ENCODE measurements around the gene ENPP5. TPM values are rescaled to one million over a fixed set of nuclear protein-coding genes. Genes with fewer than 3 reads are reported as not detected.

ENPP5 gene, protein sequence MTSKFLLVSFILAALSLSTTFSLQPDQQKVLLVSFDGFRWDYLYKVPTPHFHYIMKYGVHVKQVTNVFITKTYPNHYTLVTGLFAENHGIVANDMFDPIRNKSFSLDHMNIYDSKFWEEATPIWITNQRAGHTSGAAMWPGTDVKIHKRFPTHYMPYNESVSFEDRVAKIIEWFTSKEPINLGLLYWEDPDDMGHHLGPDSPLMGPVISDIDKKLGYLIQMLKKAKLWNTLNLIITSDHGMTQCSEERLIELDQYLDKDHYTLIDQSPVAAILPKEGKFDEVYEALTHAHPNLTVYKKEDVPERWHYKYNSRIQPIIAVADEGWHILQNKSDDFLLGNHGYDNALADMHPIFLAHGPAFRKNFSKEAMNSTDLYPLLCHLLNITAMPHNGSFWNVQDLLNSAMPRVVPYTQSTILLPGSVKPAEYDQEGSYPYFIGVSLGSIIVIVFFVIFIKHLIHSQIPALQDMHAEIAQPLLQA
- 10 to 100 TPM in 3 of 4 donors, 1 to 10 TPM in 1; 9.6 to 18.5 (median 16.7) TPM for polyA plus RNA-seq (ENCODE audit: insufficient read length in 4 of 4)

DNA sequence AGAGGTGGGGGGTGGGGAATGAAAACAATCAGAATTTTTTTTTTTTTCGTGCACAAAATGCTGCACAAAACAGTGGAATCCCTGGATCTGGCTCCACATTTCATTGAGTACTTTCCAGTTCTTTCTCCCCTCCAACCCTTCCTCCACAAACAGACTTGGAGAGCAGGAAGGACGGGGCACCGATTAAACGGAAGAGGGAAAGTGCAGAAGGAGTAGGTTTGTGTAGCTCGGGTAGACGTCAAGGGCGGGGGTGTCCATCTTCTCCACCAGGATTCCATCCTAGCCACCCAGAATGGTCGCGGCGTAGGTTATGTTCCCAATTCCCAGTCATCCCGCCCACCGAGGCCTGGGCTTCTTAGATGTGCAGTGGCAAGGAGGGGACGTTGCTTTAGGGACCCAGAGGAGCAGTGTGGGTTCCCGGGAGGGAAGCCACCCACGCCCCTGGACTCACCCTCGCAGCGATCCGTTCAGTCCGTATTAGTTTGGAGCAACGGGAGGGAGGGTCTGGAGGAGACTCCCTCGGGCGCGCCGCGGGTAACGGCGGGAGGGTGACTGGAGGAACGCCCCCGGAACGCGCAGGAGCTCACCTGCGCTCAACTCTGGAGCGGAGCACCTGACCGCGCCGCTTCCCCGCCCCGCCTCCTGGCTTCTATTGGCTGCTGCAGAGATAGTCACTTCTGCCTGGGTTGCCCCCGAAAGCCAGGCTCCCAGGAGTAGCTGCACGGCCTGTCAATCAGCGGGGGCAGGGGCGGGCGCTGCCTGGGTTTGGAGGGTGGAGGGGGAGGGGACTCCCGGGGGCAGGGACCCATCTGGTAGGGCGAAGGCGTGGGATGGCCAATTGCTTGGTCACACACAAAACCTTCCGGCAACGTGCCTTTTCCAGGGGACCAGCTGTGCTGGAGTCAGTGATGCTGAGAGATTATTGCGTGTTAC lies at the start of gene ENPP5:
TSS of gene ENPP5 (minus strand) at position 624 of the 933 bp plus-strand sequence. CDS start 2,718 bp downstream, outside the sequence.
- DNase-seq (ENCODE audit: low read depth in 4 of 4, low spot score in 3 of 4): peak; percentile 59 to 77 (median 69)

DNA sequence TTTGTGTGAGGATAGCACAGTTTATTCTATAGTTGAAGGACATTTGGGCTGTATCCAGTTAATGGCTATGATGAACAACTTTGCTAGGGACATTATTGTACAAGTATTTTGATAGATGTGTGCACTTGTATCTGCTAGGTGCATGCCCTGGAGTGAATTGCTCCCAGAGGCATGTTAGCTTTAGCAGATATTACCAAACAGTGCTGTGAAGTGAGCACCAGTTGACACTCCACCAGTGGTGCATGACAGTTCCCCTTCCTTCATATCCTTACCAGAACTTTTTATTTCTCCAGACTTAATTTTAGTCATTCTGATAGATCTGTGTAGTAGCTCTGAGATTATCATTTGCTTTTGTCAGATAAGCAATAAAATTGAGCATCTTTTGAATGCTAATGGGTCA lies 48.9 kb upstream of the ENPP5 start:
- DNase-seq (ENCODE audit: low read depth in 4 of 4, low spot score in 3 of 4): no peak

DNA sequence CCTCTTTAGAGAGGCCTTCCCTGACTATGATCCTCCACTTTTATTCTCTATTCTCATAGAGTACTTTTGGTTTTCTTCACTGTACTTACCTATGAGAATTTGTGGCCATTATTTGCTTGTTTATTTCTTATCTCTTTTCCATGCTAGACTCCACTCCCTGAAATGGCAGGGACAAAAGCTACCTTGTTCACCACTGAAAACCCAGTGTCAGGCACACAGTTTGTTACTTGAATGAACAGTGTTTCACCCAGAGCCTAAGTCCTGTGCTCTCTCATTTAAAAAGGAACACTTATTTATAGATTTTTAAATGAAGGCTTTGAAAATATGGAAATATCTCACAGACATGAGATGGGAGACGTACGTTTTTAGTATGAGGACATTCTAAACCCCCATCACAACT lies 47.7 kb upstream of the ENPP5 start:
- no peak for DNase-seq (ENCODE audit: low read depth in 4 of 4, low spot score in 3 of 4)

DNA sequence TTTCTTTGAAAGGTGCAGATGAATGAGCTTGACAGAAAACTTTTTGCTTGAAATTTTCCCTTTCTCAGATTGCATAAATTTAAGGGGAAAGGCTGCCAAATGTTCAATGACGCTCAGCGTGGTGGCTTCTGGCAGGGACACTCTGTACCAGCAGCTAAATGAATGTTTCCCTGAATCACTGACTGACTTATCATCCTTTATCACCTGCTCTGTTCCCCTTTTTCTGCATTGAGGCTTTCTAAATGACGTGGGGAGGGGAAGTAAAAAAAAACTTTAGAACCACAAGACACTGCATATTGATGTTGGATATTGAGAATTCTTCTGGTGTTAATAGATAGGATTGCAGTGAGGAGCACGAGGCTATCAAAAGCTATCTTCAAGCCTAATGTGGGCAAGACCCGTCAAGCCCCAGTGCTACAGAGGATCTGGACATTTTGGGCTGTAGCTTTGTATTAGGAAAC lies 46.9 kb upstream of the ENPP5 start:
- no peak for DNase-seq (ENCODE audit: low read depth in 4 of 4, low spot score in 3 of 4)

DNA sequence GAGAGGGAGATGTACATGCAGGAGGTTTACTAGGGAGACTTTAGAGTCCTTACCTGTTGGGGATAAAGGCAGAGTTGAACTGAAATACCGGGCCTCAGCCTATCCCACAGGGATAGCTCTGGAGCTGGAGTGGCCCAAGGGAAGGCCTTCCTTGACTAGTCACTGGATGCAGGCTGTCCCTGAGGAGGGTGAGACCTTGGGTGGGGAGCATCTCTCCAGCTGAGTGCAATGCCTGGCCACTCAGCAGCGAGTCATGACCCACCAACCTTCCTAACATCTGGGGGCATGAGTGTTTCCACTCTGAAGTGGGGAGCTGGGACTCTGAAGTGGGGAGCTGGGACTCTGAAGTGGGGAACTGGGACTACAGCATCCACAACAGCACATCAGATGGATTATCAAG lies 46.1 kb upstream of the ENPP5 start:
- DNase-seq (ENCODE audit: low read depth in 4 of 4, low spot score in 3 of 4): no peak

DNA sequence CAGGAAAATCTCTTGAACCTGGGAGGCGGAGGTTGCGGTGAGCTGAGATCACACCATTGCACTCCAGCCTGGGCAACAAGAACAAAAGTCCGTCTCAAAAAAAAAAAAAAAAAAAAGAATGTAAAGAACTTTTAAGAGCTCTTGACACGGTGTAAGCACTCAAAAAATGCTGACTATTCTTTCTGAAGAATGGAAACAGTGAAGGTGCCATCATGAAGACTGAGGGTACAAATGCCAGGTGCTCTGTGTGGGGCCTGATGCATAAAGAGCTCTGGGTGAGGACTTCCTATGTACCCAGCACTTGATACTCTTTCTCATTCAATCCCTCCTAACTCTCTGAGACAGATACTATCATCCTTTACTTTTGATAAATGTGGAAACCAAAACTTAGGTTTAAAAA lies 45.0 kb upstream of the ENPP5 start:
- DNase-seq (ENCODE audit: low read depth in 4 of 4, low spot score in 3 of 4): no peak

DNA sequence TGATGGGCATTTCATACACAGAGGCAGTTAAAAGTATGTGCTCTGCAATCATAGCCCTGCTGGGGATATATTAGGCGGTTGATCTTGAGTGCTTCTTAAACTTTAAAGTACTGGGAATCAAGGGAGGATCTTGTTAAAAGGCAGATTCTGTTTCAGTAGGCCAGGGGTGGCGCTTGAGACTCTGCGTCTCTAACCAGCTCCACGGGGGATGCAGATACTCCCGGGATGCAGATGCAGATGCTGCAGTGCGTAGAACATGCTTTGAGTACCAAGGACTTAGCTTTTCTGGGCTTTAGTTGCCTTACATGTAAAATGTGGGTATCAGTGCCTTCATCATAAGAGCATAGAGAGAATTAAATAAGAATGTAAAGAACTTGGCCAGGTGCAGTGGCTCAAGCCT lies 44.4 kb upstream of the ENPP5 start:
- DNase-seq (ENCODE audit: low read depth in 4 of 4, low spot score in 3 of 4): no peak

DNA sequence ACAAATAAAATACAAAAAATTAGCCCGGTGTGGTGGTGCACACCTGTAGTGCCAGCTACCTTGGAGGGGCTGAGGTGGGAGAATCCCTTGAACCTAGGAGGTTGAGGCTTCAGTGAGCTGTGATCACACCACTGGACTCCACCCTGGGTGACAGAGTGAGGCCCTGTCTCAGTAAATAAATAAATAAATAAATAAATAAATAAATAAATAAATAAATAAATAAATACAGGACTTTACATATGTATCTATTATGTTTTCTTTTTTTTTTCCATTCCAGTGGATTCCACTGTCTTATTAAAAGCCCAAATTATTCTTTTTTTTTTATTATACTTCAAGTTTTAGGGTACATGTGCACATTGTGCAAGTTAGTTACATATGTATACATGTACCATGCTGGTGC lies 41.1 kb upstream of the ENPP5 start:
- DNase-seq (ENCODE audit: low read depth in 4 of 4, low spot score in 3 of 4): no peak

DNA sequence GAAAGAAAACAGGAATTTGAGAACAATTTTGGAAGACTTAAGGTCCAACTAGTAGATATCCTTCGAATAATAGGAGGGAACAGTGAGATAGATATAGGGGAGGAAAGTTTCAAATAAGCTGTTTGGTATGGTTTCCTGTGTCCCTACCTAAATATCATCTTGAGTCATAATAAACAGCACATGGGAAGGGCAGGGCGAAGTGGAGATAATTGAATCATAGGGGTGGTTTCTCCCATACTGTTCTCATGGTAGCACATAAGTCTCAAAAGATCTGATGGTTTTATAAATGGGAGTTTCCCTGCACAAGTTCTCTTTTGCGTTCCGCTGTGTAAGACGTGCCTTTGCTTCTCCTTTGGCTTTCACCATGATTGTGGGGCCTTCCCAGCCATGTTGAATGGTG lies 39.5 kb upstream of the ENPP5 start:
- no peak for DNase-seq (ENCODE audit: low read depth in 4 of 4, low spot score in 3 of 4)

DNA sequence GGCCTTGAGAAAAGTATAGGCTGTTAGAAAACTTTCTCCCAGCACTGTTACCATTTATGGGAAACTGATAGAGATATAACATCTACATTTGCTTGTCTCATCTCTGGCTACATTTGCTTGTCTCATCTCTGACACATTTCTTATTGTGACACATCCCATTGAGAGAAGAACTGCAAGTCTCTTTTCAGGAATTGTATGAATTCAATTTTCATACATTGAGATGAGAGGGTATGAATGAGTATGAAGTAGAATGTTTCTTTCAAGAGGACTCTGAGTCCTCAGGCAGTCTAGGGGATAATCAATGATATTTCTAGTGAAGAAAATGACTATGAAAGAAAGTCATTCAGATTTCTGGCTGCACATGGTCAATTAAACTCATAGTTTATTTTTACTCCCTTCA lies 37.5 kb upstream of the ENPP5 start:
- DNase-seq (ENCODE audit: low read depth in 4 of 4, low spot score in 3 of 4): no peak

DNA sequence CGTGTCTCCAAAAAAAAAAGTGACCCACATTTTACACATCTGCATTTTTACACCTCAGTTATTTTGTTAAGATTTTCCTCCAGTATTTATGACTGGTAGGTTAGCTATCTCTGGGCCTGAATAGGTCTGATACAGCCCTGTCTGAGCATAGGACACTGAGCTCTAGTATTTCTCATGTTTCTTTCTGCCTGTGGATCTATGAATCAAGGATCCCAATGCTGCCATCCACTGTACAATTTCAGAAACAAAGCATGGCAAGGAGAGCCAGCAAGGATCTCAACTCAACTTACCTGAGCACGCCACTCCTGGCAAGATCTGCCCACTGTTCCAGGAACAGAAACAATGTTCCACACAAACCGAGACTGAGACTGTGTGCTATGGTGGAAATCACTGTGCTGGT lies 36.4 kb upstream of the ENPP5 start:
- no peak for DNase-seq (ENCODE audit: low read depth in 4 of 4, low spot score in 3 of 4)

DNA sequence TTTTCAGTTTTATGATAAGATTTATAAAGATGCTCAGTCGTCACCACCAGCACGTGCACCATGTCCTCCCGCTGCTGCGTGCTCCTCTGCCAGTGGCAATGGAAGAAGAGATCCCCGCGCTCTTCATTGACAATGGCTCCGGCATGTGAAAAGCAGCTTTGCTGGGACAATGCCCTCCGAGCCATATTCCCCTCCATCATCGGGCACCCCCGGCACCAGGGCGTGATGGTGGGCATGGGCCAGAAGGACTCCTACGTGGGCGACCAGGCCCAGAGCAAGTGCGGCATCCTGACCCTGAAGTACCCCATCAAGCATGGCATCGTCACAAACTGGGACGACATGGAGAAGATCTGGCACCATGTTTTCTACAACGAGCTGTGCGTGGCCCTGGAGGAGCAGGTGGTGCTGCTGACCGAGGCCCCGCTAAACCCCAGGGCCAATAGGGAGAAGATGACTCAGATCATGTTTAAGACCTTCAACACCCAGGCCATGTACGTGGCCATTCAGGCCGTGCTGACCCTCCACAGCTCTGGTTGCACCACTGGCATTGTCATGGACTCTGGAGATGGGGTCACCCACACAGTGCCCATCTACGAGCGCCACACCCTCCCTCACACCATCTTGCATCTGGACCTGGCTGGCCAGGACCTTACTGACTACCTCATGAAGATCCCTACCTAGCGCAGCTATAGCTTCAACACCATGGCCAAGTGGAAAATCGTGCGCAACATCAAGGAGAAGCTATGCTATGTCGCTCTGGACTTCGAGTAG lies 34.3 kb upstream of the ENPP5 start:
- no peak for DNase-seq (ENCODE audit: low read depth in 4 of 4, low spot score in 3 of 4)

DNA sequence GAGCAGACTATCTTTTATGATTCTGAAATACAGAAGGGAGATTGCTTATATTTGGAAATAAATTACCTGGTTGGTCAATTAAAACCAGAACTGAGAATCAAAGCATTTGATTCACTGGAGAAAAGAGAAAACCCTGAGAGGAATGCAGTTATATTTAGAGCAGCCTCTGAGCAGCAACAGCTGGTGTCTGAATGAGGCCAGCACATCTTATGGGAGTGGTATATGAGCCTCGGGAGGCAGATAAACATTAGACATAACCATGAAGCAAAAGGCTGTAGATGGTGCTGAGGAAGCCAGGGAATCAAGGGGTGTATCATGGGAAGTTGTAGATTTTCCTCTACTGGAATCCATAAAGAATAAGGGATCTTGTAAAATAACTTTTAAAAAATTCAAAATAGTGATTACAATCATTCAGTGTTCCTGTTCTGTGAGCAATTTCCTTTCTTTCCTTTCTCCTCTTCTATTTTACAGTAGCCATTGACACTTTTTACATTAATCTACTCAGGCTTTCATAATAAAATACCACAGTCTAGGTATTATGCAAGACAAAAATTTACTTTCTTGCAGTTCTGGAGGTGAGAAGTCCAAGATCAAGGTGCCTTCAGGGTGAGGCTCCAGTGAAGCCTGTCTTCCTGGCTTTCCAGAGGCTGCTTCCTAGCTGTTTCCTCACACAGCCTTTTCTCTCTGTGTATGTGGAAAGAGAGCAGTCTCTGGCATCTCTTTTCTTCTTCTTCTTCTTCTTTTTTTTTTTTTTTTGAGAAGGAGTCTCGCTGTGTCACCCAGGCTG lies 32.8 kb upstream of the ENPP5 start:
- DNase-seq (ENCODE audit: low read depth in 4 of 4, low spot score in 3 of 4): peak; percentile 24 to 54 (median 42)

DNA sequence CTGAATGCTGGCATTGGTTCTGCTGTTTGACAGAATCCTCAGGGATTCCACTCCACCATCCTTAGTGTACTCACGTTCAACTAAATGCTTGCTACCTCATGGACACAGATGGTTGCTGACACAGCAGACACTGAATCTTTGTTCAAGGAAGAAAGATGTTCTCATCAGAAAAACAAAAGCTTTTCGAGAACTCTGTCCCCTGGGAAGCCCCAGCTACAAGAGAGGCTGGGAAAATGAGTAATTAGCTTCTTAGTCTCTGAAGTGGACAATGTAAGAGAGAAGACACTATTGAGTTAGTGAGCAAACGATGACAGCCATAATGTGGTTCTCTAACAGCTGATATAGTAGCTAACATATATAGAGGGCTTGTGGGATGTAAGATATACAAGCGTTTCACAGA lies 30.9 kb upstream of the ENPP5 start:
- DNase-seq (ENCODE audit: low read depth in 4 of 4, low spot score in 3 of 4): no peak

DNA sequence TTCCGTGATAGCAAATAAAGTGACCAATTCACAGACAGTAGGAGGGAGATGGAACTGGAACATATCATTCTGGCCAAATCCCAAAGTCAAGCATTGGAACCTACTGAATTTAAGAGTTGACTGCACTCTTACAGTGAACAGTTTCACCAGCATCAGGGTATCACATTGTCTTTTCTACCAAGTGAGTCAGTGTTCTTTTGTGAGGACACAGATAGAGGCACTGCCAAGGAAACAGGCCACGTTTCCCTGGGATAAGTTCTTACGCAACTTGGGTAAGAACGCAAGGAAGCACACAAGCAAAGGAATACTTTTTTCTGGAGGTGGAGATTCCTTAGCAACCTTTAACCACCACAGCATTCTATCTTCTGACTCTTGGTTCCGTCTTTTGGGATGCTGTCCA lies 28.6 kb upstream of the ENPP5 start:
- no peak for DNase-seq (ENCODE audit: low read depth in 4 of 4, low spot score in 3 of 4)

DNA sequence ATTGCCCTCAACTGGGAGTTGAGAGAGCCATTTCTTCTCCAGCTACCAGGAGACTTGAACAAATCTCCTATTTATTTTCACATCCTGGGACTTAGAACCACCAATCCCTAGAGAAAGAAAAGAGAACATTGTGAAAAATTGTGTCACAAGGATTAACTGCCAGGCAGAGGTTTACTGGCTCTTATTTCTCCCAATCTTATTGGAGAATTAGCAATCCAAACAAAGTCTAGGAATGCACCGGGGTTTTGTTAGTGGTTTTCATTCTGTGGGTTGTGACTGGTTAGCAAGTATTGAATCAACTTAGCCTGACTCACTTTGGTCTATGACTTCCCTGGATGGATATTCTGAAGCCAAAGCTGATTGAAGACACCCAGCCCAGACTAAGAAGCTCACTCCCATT lies 21.2 kb upstream of the ENPP5 start:
- no peak for DNase-seq (ENCODE audit: low read depth in 4 of 4, low spot score in 3 of 4)

DNA sequence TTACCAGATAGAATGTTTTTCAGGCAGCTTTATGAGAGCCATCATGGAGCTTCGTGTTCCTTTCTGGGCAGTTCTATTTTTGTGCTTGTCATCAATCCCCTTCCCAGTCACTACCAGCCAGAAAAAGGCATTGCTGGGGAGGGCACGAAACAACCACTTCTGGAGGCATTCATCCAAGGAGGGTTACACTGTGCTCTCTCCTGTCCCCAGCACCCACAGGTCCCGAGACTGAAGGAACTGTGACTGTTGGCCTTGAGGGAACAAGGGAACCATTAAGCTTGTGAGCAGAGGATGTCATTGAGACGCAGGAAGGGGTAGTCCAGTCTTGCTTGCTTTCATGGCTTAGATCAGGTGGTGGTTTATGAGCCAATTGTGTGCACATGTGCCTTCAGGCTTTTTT lies 20.1 kb upstream of the ENPP5 start:
- no peak for DNase-seq (ENCODE audit: low read depth in 4 of 4, low spot score in 3 of 4)

DNA sequence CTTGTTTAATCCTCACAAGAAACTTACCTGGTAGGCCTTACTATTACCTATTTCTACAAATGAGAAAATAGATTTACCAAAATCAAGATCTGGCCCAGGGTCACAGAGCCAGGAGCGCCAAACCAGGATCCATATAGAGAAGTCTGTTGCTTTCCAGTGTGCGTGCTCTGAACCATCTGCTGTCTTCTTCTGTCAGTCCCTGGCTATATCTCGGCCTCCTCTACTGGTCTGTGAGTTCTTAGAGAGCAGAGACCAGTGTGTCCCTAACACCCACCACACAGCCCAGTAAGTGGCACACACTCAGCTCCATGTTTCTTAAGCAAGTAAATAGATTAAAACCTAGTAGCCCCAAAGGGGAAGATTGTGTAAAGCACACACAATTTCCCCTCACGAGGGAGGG lies 18.9 kb upstream of the ENPP5 start:
- DNase-seq (ENCODE audit: low read depth in 4 of 4, low spot score in 3 of 4): no peak

DNA sequence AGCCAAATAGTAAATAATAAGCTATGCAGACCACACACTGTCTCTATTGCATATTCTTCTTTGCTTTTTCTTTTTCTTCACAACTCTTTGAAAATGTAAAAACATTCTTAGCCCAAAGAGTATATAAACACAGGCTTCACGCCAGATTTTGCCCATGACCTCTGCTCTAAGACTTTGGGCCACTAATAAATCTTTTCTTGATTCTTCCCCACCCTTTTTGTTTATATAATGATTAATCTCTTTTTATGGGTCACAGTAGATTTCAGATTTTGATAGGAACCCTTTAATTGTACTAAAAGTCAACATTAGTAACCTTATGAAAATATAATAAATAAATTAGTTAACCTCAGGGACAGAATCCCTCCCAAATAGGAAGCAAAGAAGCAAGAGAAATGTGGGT lies 15.8 kb upstream of the ENPP5 start:
- no peak for DNase-seq (ENCODE audit: low read depth in 4 of 4, low spot score in 3 of 4)

DNA sequence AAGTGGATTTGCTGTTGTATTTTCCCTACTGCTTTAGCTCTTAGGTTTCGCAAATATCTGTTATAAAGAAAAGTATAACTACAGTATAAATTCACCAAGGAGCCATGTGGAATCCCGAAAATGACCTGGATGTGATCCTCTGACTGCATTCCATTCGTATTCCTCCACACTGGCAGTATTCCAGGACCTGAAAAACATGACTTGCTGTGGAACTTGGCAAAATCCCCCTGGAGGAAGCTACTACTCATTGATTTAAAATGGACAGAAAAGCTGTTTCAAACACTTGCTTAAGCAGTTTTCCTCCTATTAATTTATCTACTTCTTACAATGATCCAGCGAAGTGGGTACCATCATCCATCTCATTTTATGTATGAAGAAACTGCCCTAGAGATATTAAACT lies 13.3 kb upstream of the ENPP5 start:
- DNase-seq (ENCODE audit: low read depth in 4 of 4, low spot score in 3 of 4): no peak
